Effector memory CD4-positive, alpha-beta T cell (primary cell): ENCODE data around the gene UBXN1.

Experiments used
- DNase-seq, 3 donors: peaks; one replicate each; pipeline ENCODE4 v3.0.0-alpha.2; 2020
- H3K27ac ChIP-seq: 2 replicates; pipeline ENCODE4 v1.7.0; 2013; ENCODE audit warnings: mild to moderate bottlenecking, low read length, moderate library complexity; ENCODE audit not compliant: insufficient read depth, poor library complexity, severe bottlenecking
- H3K27me3 ChIP-seq: replicated peaks from 2 replicates; pipeline ENCODE4 v1.7.0; 2013; ENCODE audit warnings: mild to moderate bottlenecking, low read length; ENCODE audit not compliant: insufficient read depth, control insufficient read depth, poor library complexity, severe bottlenecking
- H3K36me3 ChIP-seq: 2 replicates; pipeline ENCODE4 v1.7.0; 2013; ENCODE audit warnings: mild to moderate bottlenecking, low read length, moderate library complexity; ENCODE audit not compliant: control insufficient read depth, insufficient read depth
- H3K4me1 ChIP-seq: 2 replicates; pipeline ENCODE4 v1.7.0; 2013; ENCODE audit warnings: low read length, mild to moderate bottlenecking; ENCODE audit not compliant: control insufficient read depth, insufficient read depth, poor library complexity, severe bottlenecking
- H3K4me3 ChIP-seq: 2 replicates; pipeline ENCODE4 v1.7.0; 2013; ENCODE audit warnings: low read length, low read depth, mild to moderate bottlenecking; ENCODE audit not compliant: insufficient read depth, poor library complexity, severe bottlenecking
- H3K9me3 ChIP-seq: 2 replicates; pipeline ENCODE4 v1.7.0; 2013; ENCODE audit warnings: mild to moderate bottlenecking, low read length, moderate library complexity; ENCODE audit not compliant: control insufficient read depth

UBXN1 gene

DNA sequence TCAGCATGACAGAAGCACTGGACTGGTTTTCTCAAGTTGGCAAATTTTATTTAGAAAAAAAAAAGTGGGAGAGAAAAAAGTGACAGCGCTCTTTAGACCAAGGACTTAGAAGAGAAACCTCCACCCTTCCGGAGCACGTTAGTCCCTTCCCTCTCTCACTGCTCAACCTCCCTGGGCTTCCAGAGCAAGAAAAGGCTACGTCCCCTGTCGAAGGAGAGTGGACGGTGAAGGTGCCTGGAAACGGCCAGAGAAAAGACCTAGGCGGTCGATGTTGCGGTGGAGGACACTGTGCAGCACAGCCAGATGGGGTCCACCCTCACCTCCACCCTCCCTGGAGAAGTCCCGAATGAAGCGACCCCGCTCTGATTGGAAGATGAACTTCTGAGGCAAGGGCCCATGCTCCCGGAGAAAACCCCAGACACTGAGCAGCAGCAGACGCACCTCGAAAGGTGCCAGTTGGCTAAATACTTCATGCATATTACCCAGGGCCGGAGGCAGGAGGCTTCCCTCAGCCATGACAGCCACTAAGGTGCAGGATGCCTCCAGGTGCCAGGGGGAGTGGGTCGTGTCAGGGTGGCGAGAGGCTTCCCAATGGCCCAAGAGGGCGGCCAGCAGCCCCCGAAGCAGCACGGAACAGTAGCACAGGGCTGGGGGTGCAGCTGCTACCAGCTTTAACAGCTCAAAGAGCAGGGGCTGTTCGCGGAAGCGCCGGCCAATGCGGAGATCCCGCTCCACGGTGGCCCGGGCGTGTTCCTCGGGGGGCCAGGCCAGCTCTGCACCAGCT, 31.9 kb downstream of the UBXN1 start:
- H3K4me3 ChIP-seq: no peak overlapping the region
- peaks cover 12% of the 10 kb centered on the region for H3K4me1 ChIP-seq
- no peaks in the 10 kb centered on the region for H3K27me3 ChIP-seq
- no peak for DNase-seq
- no peaks in the 10 kb centered on the region for H3K9me3 ChIP-seq
- peak overlapping the region; percentile 6 for H3K27ac ChIP-seq
- H3K36me3 ChIP-seq: peaks cover 22% of the 10 kb centered on the region

- Histone ChIP-seq H3K4me1 (peaks cover 7% of the 10 kb centered on the region), H3K36me3 (peaks cover 22% of the 10 kb centered on the region), H3K4me3 (peak within 1 kb of the TSS; percentile 74), H3K27ac (peak within 1 kb of the TSS; percentile 93), H3K27me3 (no peaks in the 10 kb centered on the region), H3K9me3 (no peaks in the 10 kb centered on the region)
- peak; percentile 96 to 98 (median 97) for DNase-seq
Observed at GRCh38 chr11:62645946-62646824, 32.7 kb downstream of the UBXN1 start, which contains the start of gene GANAB. GANAB (minus strand) TSS chr11:62646613; CDS start chr11:62646599, 14 bp downstream.

DNA sequence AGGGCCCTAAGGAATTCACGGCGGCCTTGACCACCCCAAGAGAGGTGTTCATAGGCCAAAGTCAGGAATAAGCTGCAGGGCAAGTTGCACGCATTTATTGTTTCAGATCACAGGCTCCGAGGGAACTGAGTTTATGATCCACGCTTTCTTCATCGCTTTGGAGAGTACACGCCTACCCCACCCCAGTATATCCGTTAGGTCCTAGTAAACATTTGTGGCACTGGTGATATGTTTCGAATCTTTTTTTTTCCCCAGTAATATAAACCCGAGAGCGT, 33.3 kb downstream of the UBXN1 start:
- DNase-seq: no peak
- H3K27ac ChIP-seq: peak overlapping the region; percentile 93
- no peaks in the 10 kb centered on the region for H3K27me3 ChIP-seq

DNA sequence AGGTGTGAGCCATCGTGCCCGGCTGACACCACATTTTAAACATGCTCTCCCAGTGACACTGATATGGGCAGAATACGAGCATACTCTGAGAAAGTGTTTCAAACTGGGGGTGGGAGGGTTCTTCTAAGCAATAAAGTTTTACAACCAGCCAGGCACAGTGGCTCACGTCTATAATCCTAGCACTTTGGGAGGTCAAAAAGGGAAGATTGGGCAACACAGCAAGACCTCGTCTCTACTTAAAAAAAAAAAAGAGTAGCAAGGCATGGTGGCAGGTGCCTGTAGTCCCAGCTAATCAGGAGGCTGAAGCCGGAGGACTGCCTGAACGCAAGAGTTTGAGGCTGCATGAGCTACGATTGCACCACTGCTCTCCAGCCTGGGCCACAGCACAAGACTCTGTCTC, 34.7 kb downstream of the UBXN1 start:
- H3K4me3 ChIP-seq: no peak overlapping the region
- H3K27me3 ChIP-seq: no peaks in the 10 kb centered on the region
- no peak overlapping the region for H3K27ac ChIP-seq
- H3K4me1 ChIP-seq: peaks cover 7% of the 10 kb centered on the region
- no peak for DNase-seq
- peaks cover 19% of the 10 kb centered on the region for H3K36me3 ChIP-seq
- H3K9me3 ChIP-seq: no peaks in the 10 kb centered on the region

More for the DNA sequence above, 33.3 kb downstream of the UBXN1 start:
- peaks cover 22% of the 10 kb centered on the region for H3K36me3 ChIP-seq
- peak overlapping the region; percentile 74 for H3K4me3 ChIP-seq
- H3K9me3 ChIP-seq: no peaks in the 10 kb centered on the region
- peaks cover 7% of the 10 kb centered on the region for H3K4me1 ChIP-seq

GRCh38 chr11:62632492-62632891, 46.4 kb downstream of the UBXN1 start:
- DNase-seq: no peak
- no peaks in the 10 kb centered on the region for H3K27me3 ChIP-seq
- peaks cover 76% of the 10 kb centered on the region for H3K36me3 ChIP-seq
- H3K4me1 ChIP-seq: peaks cover 4% of the 10 kb centered on the region
- H3K27ac ChIP-seq: no peak overlapping the region
- no peak overlapping the region for H3K4me3 ChIP-seq
- no peaks in the 10 kb centered on the region for H3K9me3 ChIP-seq

- H3K36me3 ChIP-seq: peaks cover 67% of the 10 kb centered on the region
Observed at GRCh38 chr11:62627713-62628112, 51.2 kb downstream of the UBXN1 start.

More at GRCh38 chr11:62627713-62628112, 51.2 kb downstream of the UBXN1 start:
- H3K9me3 ChIP-seq: no peaks in the 10 kb centered on the region
- DNase-seq: no peak
- H3K4me3 ChIP-seq: no peak overlapping the region
- H3K27ac ChIP-seq: no peak overlapping the region
- H3K4me1 ChIP-seq: no peaks in the 10 kb centered on the region
- H3K27me3 ChIP-seq: no peaks in the 10 kb centered on the region
